ENCODE measurements around the gene YDJC. TPM values are rescaled to one million over a fixed set of nuclear protein-coding genes. Genes with fewer than 3 reads are reported as not detected.

Gene YDJC
- total and polyA plus RNA-seq, 9 of the 15 experiments (the other 6 are each of a cell fraction or from before 2014, with no cell fraction given): 13.5 to 871 (median 164) TPM

DNA sequence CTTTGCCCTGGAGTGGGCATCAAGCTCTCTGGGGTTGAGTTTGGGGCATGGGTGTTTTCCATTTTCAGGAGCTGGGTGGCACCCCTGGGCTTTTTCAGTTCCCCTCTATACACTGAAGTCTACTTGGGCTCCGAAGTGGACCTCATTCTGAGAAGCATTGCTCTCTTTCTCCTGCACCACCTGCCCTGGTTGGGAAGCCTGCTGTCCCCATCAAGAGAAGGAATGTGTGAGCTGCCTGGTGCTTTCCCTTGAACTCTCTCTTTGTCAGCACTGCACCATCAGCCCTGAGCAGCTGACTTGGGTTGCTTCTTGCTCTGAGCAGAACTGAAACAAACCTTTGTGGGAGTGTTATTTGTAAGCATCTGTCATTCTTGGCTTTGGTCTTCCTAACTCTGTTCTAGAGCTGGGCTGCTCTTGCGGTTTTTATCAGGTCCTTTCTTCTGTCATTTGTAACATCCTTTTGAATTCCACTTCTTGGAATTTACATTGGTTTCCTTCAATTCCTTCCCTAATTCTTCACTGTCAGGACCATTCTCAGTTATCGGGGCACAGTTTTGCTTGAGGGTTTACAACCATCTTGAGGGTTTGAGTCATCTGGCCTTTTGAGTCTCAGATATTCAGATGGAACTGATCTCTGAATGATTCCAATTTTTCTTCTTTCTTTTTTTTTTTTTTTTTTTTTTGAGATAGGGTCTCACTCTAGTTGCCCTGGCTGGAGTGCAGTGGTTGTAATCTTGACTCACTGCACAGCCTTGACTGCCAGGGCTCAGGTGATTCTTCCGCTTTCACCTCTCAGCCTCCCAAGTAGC, 41.8 kb downstream of the YDJC start (continued):
- TF ChIP-seq, protein P1, sequence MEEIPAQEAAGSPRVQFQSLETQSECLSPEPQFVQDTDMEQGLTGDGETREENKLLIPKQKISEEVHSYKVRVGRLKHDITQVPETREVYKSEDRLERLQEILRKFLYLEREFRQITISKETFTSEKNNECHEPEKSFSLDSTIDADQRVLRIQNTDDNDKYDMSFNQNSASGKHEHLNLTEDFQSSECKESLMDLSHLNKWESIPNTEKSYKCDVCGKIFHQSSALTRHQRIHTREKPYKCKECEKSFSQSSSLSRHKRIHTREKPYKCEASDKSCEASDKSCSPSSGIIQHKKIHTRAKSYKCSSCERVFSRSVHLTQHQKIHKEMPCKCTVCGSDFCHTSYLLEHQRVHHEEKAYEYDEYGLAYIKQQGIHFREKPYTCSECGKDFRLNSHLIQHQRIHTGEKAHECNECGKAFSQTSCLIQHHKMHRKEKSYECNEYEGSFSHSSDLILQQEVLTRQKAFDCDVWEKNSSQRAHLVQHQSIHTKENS (CRISPR knock-in tag; IDR thresholded peaks at IDR 0.05): no peak
- TF ChIP-seq HDGF (IDR thresholded peaks at IDR 0.05) (no peak), NONO (IDR thresholded peaks at IDR 0.05; ENCODE audit: low read depth in 2 of 2, low read length in 1 of 2) (no peak), ATF1 (CRISPR knock-in tag; IDR thresholded peaks at IDR 0.05) (no peak), ATF1 (tag; IDR thresholded peaks at IDR 0.05) (no peak), GTF2F1 (IDR thresholded peaks at IDR 0.05; ENCODE audit: low read depth, low read length) (no peak), POLR2B (IDR thresholded peaks at IDR 0.05; ENCODE audit: low read depth, partially characterized antibody) (no peak), PHB2 (IDR thresholded peaks at IDR 0.05; ENCODE audit: low read depth) (no peak), TSC22D4 (tag; IDR thresholded peaks at IDR 0.05) (no peak), MYNN (IDR thresholded peaks at IDR 0.05) (no peak), MYNN (CRISPR knock-in tag; IDR thresholded peaks at IDR 0.05) (no peak), MYC (IDR thresholded peaks at IDR 0.05; ENCODE audit: low read depth, low read length) (no peak; the same call in 1 of the 2 replicates), MYC (CRISPR knock-in tag; IDR thresholded peaks at IDR 0.05; ENCODE audit: borderline replicate concordance, low read depth) (no peak), ESRRB (CRISPR knock-in tag; IDR thresholded peaks at IDR 0.05; ENCODE audit: borderline replicate concordance) (no peak), KAT8 (IDR thresholded peaks at IDR 0.05; ENCODE audit: low read depth) (no peak), DMBX1 (CRISPR knock-in tag; IDR thresholded peaks at IDR 0.05; ENCODE audit: borderline replicate concordance) (peak; percentile 94; the same call in 1 of the 2 replicates), BHLHE40 (IDR thresholded peaks at IDR 0.05; ENCODE audit: low read length) (no peak), C11orf30 (IDR thresholded peaks at IDR 0.05; ENCODE audit: low read depth) (no peak), ZNF586 (CRISPR knock-in tag; conservative IDR thresholded peaks at IDR 0.05) (0 out of 2 replicates have a peak, but pooled peaks have one; percentile 49), EWSR1 (IDR thresholded peaks at IDR 0.05; ENCODE audit: borderline replicate concordance, low read depth, partially characterized antibody) (no peak), RBFOX2 (IDR thresholded peaks at IDR 0.05; ENCODE audit: low read depth, low read length) (no peak), ELF1 (tag; IDR thresholded peaks at IDR 0.05) (no peak)
- TF ChIP-seq, protein P2, sequence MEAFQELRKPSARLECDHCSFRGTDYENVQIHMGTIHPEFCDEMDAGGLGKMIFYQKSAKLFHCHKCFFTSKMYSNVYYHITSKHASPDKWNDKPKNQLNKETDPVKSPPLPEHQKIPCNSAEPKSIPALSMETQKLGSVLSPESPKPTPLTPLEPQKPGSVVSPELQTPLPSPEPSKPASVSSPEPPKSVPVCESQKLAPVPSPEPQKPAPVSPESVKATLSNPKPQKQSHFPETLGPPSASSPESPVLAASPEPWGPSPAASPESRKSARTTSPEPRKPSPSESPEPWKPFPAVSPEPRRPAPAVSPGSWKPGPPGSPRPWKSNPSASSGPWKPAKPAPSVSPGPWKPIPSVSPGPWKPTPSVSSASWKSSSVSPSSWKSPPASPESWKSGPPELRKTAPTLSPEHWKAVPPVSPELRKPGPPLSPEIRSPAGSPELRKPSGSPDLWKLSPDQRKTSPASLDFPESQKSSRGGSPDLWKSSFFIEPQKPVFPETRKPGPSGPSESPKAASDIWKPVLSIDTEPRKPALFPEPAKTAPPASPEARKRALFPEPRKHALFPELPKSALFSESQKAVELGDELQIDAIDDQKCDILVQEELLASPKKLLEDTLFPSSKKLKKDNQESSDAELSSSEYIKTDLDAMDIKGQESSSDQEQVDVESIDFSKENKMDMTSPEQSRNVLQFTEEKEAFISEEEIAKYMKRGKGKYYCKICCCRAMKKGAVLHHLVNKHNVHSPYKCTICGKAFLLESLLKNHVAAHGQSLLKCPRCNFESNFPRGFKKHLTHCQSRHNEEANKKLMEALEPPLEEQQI (IDR thresholded peaks at IDR 0.05): no peak
- TF ChIP-seq, protein P3, sequence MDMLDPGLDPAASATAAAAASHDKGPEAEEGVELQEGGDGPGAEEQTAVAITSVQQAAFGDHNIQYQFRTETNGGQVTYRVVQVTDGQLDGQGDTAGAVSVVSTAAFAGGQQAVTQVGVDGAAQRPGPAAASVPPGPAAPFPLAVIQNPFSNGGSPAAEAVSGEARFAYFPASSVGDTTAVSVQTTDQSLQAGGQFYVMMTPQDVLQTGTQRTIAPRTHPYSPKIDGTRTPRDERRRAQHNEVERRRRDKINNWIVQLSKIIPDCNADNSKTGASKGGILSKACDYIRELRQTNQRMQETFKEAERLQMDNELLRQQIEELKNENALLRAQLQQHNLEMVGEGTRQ (CRISPR knock-in tag; IDR thresholded peaks at IDR 0.05): no peak
- TF ChIP-seq, protein P4, sequence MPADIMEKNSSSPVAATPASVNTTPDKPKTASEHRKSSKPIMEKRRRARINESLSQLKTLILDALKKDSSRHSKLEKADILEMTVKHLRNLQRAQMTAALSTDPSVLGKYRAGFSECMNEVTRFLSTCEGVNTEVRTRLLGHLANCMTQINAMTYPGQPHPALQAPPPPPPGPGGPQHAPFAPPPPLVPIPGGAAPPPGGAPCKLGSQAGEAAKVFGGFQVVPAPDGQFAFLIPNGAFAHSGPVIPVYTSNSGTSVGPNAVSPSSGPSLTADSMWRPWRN (IDR thresholded peaks at IDR 0.05; ENCODE audit: low read depth): no peak
- TF ChIP-seq, protein P5, sequence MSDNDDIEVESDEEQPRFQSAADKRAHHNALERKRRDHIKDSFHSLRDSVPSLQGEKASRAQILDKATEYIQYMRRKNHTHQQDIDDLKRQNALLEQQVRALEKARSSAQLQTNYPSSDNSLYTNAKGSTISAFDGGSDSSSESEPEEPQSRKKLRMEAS (CRISPR knock-in tag; IDR thresholded peaks at IDR 0.05): no peak

All from K562 (cell line).